ENCODE results near the gene DAND5.

DAND5 gene

GRCh38 chr19:12959481-12959880, 9.9 kb upstream of the DAND5 start:
- peaks cover 23% of the 10 kb centered on the region for H3K4me1 Mint-ChIP-seq
- H3K9me3 Mint-ChIP-seq: peaks cover 16% of the 10 kb centered on the region
- peaks cover 18% of the 10 kb centered on the region for H3K27me3 Mint-ChIP-seq (ENCODE audit: low read depth, poor library complexity)
- H3K4me3 Mint-ChIP-seq: no peak overlapping the region
- H3K27ac Mint-ChIP-seq: no peak overlapping the region
- peaks cover 11% of the 10 kb centered on the region for H3K36me3 Mint-ChIP-seq (ENCODE audit: low read depth)
- DNase-seq: no peak
- no peak for TF ChIP-seq CTCF (IDR thresholded peaks at IDR 0.05)

- H3K27me3 Mint-ChIP-seq (ENCODE audit: low read depth, poor library complexity): peaks cover 23% of the 10 kb centered on the region
- DNase-seq: peak; percentile 92
- H3K27ac Mint-ChIP-seq: no peak overlapping the region
- TF ChIP-seq CTCF (IDR thresholded peaks at IDR 0.05): peak; percentile 84
- peak overlapping the region; percentile 80 for H3K4me3 Mint-ChIP-seq
- peaks cover 13% of the 10 kb centered on the region for H3K9me3 Mint-ChIP-seq
- peaks cover 10% of the 10 kb centered on the region for H3K4me1 Mint-ChIP-seq
- H3K36me3 Mint-ChIP-seq (ENCODE audit: low read depth): no peaks in the 10 kb centered on the region
Observed at GRCh38 chr19:12965017-12965811, 4.2 kb upstream of the DAND5 start.

- Mint-ChIP-seq H3K4me1 (peaks cover 12% of the 10 kb centered on the region), H3K27me3 (ENCODE audit: low read depth, poor library complexity) (peaks cover 22% of the 10 kb centered on the region), H3K27ac (no peak overlapping the region), H3K4me3 (peak overlapping the region; percentile 71), H3K9me3 (peaks cover 11% of the 10 kb centered on the region), H3K36me3 (ENCODE audit: low read depth) (no peaks in the 10 kb centered on the region)
- no peak for TF ChIP-seq CTCF (IDR thresholded peaks at IDR 0.05)
- DNase-seq: no peak
Observed at GRCh38 chr19:12965812-12966135, 3.6 kb upstream of the DAND5 start.

- Mint-ChIP-seq H3K27me3 (ENCODE audit: low read depth, poor library complexity) (peaks cover 33% of the 10 kb centered on the region), H3K36me3 (ENCODE audit: low read depth) (no peaks in the 10 kb centered on the region), H3K4me1 (peaks cover 12% of the 10 kb centered on the region), H3K9me3 (peaks cover 4% of the 10 kb centered on the region), H3K4me3 (no peak overlapping the region), H3K27ac (no peak overlapping the region)
- DNase-seq: no peak
- TF ChIP-seq CTCF (IDR thresholded peaks at IDR 0.05): no peak
Observed at GRCh38 chr19:12967907-12968306, 1.5 kb upstream of the DAND5 start.

- no peak for TF ChIP-seq CTCF (IDR thresholded peaks at IDR 0.05)
- no peak overlapping the region for H3K27ac Mint-ChIP-seq
- H3K4me1 Mint-ChIP-seq: peaks cover 7% of the 10 kb centered on the region
- no peaks in the 10 kb centered on the region for H3K36me3 Mint-ChIP-seq (ENCODE audit: low read depth)
- peaks cover 30% of the 10 kb centered on the region for H3K27me3 Mint-ChIP-seq (ENCODE audit: low read depth, poor library complexity)
- DNase-seq: no peak
- H3K4me3 Mint-ChIP-seq: no peak overlapping the region
- H3K9me3 Mint-ChIP-seq: no peaks in the 10 kb centered on the region
Observed at GRCh38 chr19:12970070-12970820, 869 bp downstream of the DAND5 start.

Data from nephron progenitor cell (in vitro differentiated cells).